ENCODE data around the gene INPPL1. TPM values are rescaled to one million over a fixed set of nuclear protein-coding genes. Genes with fewer than 3 reads are reported as not detected.

INPPL1 gene
- total and polyA plus RNA-seq, 2 experiments from 2014 or later = 156 to 182 TPM

DNA sequence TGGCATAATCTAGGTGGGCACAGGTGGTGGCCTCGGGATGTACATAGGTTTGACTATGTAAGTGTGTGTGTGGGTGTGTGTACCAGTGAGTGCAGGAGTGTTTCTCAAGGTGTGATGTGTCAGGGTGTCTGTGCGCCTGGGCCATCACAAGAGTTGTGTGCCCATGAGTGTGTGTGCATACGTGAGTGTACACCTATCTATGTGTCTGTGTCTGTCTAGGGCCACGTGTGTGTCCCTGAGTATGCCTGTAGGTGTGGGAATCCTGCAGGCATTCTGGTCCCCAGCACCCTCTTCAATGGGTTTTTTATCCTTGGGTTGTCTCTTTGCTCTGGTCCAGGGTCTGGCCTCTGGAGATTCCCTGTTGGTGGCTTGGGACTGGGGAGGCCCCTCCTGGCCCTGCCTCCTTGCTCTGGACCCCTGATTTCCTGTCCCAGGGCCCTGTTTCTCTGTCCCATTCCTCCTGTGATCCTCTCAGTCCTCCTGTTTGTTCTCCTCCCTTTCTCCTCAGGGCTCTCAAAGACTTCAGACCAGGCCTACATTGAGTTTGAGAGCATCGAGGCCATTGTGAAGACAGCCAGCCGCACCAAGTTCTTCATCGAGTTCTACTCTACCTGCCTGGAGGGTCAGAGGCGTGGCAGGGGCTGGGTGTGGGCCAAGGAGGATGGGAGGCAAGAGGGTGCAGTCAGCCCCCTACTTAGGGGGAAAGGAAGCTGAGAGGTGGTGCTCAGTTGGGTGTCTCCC, 9.4 kb downstream of the INPPL1 start:
- Histone ChIP-seq H3K36me3 (peaks cover 81% of the 10 kb centered on the region), H3K4me1 (ENCODE audit: low read depth) (no peaks in the 10 kb centered on the region), H3K4me3 (no peak overlapping the region), H3K9me3 (ENCODE audit: low read depth) (no peaks in the 10 kb centered on the region), H3K27me3 (no peaks in the 10 kb centered on the region), H3K27ac (no peak overlapping the region)
- TF ChIP-seq, protein P1, sequence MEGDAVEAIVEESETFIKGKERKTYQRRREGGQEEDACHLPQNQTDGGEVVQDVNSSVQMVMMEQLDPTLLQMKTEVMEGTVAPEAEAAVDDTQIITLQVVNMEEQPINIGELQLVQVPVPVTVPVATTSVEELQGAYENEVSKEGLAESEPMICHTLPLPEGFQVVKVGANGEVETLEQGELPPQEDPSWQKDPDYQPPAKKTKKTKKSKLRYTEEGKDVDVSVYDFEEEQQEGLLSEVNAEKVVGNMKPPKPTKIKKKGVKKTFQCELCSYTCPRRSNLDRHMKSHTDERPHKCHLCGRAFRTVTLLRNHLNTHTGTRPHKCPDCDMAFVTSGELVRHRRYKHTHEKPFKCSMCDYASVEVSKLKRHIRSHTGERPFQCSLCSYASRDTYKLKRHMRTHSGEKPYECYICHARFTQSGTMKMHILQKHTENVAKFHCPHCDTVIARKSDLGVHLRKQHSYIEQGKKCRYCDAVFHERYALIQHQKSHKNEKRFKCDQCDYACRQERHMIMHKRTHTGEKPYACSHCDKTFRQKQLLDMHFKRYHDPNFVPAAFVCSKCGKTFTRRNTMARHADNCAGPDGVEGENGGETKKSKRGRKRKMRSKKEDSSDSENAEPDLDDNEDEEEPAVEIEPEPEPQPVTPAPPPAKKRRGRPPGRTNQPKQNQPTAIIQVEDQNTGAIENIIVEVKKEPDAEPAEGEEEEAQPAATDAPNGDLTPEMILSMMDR (IDR thresholded peaks at IDR 0.05; ENCODE audit: low read depth, low read length) = no peak
- no peak for DNase-seq (ENCODE audit: low read depth in 1 of 2, low spot score in 1 of 2)

DNA sequence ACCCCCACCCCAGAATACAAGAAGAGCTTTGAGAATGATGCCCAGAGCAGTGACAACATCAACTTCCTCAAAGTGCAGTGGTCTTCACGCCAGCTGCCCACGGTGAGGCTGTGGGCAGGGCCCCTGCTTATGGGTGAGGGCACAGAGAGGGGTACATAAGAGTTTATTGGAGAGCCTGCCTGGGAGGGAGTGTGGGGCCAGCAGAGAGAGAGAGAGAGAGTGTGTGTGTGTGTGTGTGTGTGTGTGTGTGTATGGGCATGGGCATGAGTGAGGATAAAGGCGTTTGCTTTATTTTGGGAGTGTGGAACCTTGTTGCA, 9.9 kb downstream of the INPPL1 start:
- Histone ChIP-seq H3K27me3 (peaks cover 4% of the 10 kb centered on the region), H3K4me1 (ENCODE audit: low read depth) (peaks cover 2% of the 10 kb centered on the region), H3K4me3 (no peak overlapping the region), H3K9me3 (ENCODE audit: low read depth) (no peaks in the 10 kb centered on the region), H3K36me3 (peaks cover 76% of the 10 kb centered on the region), H3K27ac (no peak overlapping the region)
- TF ChIP-seq, protein P1 (IDR thresholded peaks at IDR 0.05; ENCODE audit: low read depth, low read length) = no peak
- DNase-seq (ENCODE audit: low read depth in 1 of 2, low spot score in 1 of 2) = no peak

DNA sequence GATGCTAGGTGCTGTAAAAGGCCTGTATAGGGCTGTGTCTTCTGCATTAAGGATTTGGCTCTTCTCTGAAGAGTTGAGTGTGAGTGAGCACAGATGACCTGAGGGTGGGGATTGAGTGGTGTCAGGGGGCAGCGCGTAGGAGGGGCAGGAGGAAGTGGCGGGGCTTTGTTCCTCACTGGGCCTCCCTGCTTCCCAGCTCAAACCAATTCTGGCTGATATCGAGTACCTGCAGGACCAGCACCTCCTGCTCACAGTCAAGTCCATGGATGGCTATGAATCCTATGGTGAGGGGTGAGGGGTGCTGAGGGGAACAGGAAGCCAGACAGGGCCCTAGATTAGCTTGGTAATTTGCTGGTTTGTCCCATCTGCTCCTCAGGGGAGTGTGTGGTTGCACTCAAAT, 10.4 kb downstream of the INPPL1 start:
- DNase-seq (ENCODE audit: low read depth in 1 of 2, low spot score in 1 of 2) = no peak
- no peaks in the 10 kb centered on the region for H3K9me3 ChIP-seq (ENCODE audit: low read depth)
- H3K27ac ChIP-seq = no peak overlapping the region
- no peak overlapping the region for H3K4me3 ChIP-seq
- H3K36me3 ChIP-seq = peaks cover 71% of the 10 kb centered on the region
- H3K4me1 ChIP-seq (ENCODE audit: low read depth) = peaks cover 3% of the 10 kb centered on the region
- peaks cover 8% of the 10 kb centered on the region for H3K27me3 ChIP-seq
- TF ChIP-seq, protein P1 (IDR thresholded peaks at IDR 0.05; ENCODE audit: low read depth, low read length) = no peak

GRCh38 chr11:72235351-72236057, 10.9 kb downstream of the INPPL1 start:
- peaks cover 66% of the 10 kb centered on the region for H3K36me3 ChIP-seq
- H3K27ac ChIP-seq = no peak overlapping the region
- H3K4me1 ChIP-seq (ENCODE audit: low read depth) = peaks cover 7% of the 10 kb centered on the region
- TF ChIP-seq, protein P1 (IDR thresholded peaks at IDR 0.05; ENCODE audit: low read depth, low read length) = no peak
- peaks cover 14% of the 10 kb centered on the region for H3K27me3 ChIP-seq
- no peaks in the 10 kb centered on the region for H3K9me3 ChIP-seq (ENCODE audit: low read depth)
- H3K4me3 ChIP-seq = no peak overlapping the region
- DNase-seq (ENCODE audit: low read depth in 1 of 2, low spot score in 1 of 2) = no peak

- peaks cover 65% of the 10 kb centered on the region for H3K36me3 ChIP-seq
- DNase-seq (ENCODE audit: low read depth in 1 of 2, low spot score in 1 of 2) = no peak
These were observed 11.6 kb downstream of the INPPL1 start for GRCh38 chr11:72236083-72236697.

More at GRCh38 chr11:72236083-72236697, 11.6 kb downstream of the INPPL1 start:
- Histone ChIP-seq H3K4me3 (no peak overlapping the region), H3K27me3 (peaks cover 21% of the 10 kb centered on the region), H3K9me3 (ENCODE audit: low read depth) (no peaks in the 10 kb centered on the region), H3K27ac (no peak overlapping the region), H3K4me1 (ENCODE audit: low read depth) (peaks cover 7% of the 10 kb centered on the region)
- TF ChIP-seq, protein P1 (IDR thresholded peaks at IDR 0.05; ENCODE audit: low read depth, low read length) = no peak
